Measurements from ENCODE around the gene VPS36. TPM values are rescaled to one million over a fixed set of nuclear protein-coding genes. Genes with fewer than 3 reads are reported as not detected.

Gene VPS36
- total RNA-seq, 4 donors from 2014 or later: 68.1 to 148 (median 92.6) TPM

- no peak for DNase-seq (ENCODE audit: low spot score in 2 of 2)
- WGBS, 2 donors: 80 to 82% methylated on average over 2 of the region's 2 CpGs
- intact Hi-C loops (cut with DNase I; ENCODE audit: low total_unique reads): no loop called here
- TF ChIP-seq CTCF (IDR thresholded peaks at IDR 0.05): no peak
- no peak for TF ChIP-seq POLR2A (IDR thresholded peaks at IDR 0.05)
- no peak overlapping the region for H3K4me3 ChIP-seq (ENCODE audit: low read depth, poor library complexity, severe bottlenecking)
Measured at GRCh38 chr13:52394586-52394985, 55.8 kb downstream of the VPS36 start.

- 83 to 86% methylated on average over 8 of the region's 8 CpGs for WGBS, 2 donors
- DNase-seq (ENCODE audit: low spot score in 2 of 2): no peak
- no peak for TF ChIP-seq CTCF (IDR thresholded peaks at IDR 0.05)
- no peak for TF ChIP-seq POLR2A (IDR thresholded peaks at IDR 0.05)
- intact Hi-C loops (cut with DNase I; ENCODE audit: low total_unique reads): no loop called here
- no peak overlapping the region for H3K4me3 ChIP-seq (ENCODE audit: low read depth, poor library complexity, severe bottlenecking)
Measured at GRCh38 chr13:52393572-52394357, 56.7 kb downstream of the VPS36 start.

GRCh38 chr13:52387721-52388120 is 62.7 kb downstream of the VPS36 start:
- intact Hi-C loops (cut with DNase I; ENCODE audit: low total_unique reads): no loop called here
- no peak overlapping the region for H3K4me3 ChIP-seq (ENCODE audit: low read depth, poor library complexity, severe bottlenecking)
- no peak for DNase-seq (ENCODE audit: low spot score in 2 of 2)
- no peak for TF ChIP-seq CTCF (IDR thresholded peaks at IDR 0.05)
- TF ChIP-seq POLR2A (IDR thresholded peaks at IDR 0.05): no peak

- intact Hi-C loops (cut with DNase I; ENCODE audit: low total_unique reads): no loop called here
- TF ChIP-seq POLR2A (IDR thresholded peaks at IDR 0.05): no peak
- TF ChIP-seq CTCF (IDR thresholded peaks at IDR 0.05): no peak
- no peak overlapping the region for H3K4me3 ChIP-seq (ENCODE audit: low read depth, poor library complexity, severe bottlenecking)
- no peak for DNase-seq (ENCODE audit: low spot score in 2 of 2)
- 85 to 98% methylated on average over 4 of the region's 4 CpGs for WGBS, 2 donors
Measured at GRCh38 chr13:52385870-52386269, 64.6 kb downstream of the VPS36 start.

- intact Hi-C loops (cut with DNase I; ENCODE audit: low total_unique reads): no loop called here
- DNase-seq (ENCODE audit: low spot score in 2 of 2): no peak
- WGBS, 2 donors: 57 to 59% methylated on average over 1 of the region's 1 CpG
- TF ChIP-seq CTCF (IDR thresholded peaks at IDR 0.05) (no peak), POLR2A (IDR thresholded peaks at IDR 0.05) (no peak)
- H3K4me3 ChIP-seq (ENCODE audit: low read depth, poor library complexity, severe bottlenecking): no peak overlapping the region
Measured at GRCh38 chr13:52383366-52383765, 67.1 kb downstream of the VPS36 start.

GRCh38 chr13:52378312-52378711 is 72.1 kb downstream of the VPS36 start:
- no peak for TF ChIP-seq POLR2A (IDR thresholded peaks at IDR 0.05)
- no peak for TF ChIP-seq CTCF (IDR thresholded peaks at IDR 0.05)
- no peak overlapping the region for H3K4me3 ChIP-seq (ENCODE audit: low read depth, poor library complexity, severe bottlenecking)
- DNase-seq (ENCODE audit: low spot score in 2 of 2): no peak
- intact Hi-C loops (cut with DNase I; ENCODE audit: low total_unique reads): no loop called here
- 95 to 96% methylated on average over 22 of the region's 22 CpGs for WGBS, 2 donors

Measured in lower leg skin (tissue), 4 donors.